Upper lobe of left lung (tissue), 6 donors: ENCODE data around the gene IQSEC1. TPM values are rescaled to one million over a fixed set of nuclear protein-coding genes. Genes with fewer than 3 reads are reported as not detected.
A peak's percentile ranks its signal among the peaks of the same experiment; 100 is the strongest.

Experiments used
- ATAC-seq, 2 donors: fragments of 200-7000 bp; cut with Tn5 transposase; one replicate each; pipeline ENCODE4 v1.9.1; 2022; ENCODE audit warnings: mild to moderate bottlenecking in 2 of 2, moderate library complexity in 2 of 2; ENCODE audit not compliant: low FRiP score in 2 of 2
- DNase-seq, 2 donors: peaks; one replicate each; pipeline ENCODE4 v3.0.0-alpha.2; 2019 to 2020
- H3K27ac ChIP-seq, 4 donors: fragments of 200-600 bp; sonication (generic); one replicate each; pipeline ENCODE4 v1.5.1; 2016 to 2019
- H3K27me3 ChIP-seq, 4 donors: fragments of 200-600 bp; sonication (generic); one replicate each; pipeline ENCODE4 v1.5.1; 2017 to 2019
- H3K36me3 ChIP-seq, 4 donors: fragments of 200-600 bp; sonication (generic); one replicate each; pipeline ENCODE4 v1.5.1; 2016 to 2019
- H3K4me1 ChIP-seq, 4 donors: fragments of 200-600 bp; sonication (generic); one replicate each; pipeline ENCODE4 v1.5.1; 2018 to 2019
- H3K4me3 ChIP-seq, 4 donors: fragments of 200-600 bp; sonication (generic); one replicate each; pipeline ENCODE4 v1.5.1; 2017 to 2019; ENCODE audit warnings: mild to moderate bottlenecking in 2 of 4, moderate library complexity in 1 of 4
- H3K9me3 ChIP-seq, 4 donors: fragments of 200-600 bp; sonication (generic); one replicate each; pipeline ENCODE4 v1.5.1; 2018 to 2019
- EP300 ChIP-seq, 4 donors: sonication (generic); formaldehyde crosslinking; IDR thresholded peaks; one replicate each; pipeline ENCODE4 v1.5.1; 2017; ENCODE audit warnings: antibody characterized with exemption in 4 of 4, control low read depth in 2 of 4
- POLR2A ChIP-seq, 4 donors: fragments of 450-650 bp; IDR thresholded peaks; one replicate each; pipeline ENCODE4 v1.5.1; 2016 to 2017; ENCODE audit warnings: antibody characterized with exemption in 4 of 4, mild to moderate bottlenecking in 2 of 4
- POLR2AphosphoS5 ChIP-seq, 2 donors: sonication (generic); formaldehyde crosslinking; IDR thresholded peaks; one replicate each; pipeline ENCODE4 v1.5.1; 2017; ENCODE audit warnings: antibody characterized with exemption in 2 of 2
- WGBS, 2 donors: methylation state at CpG; one replicate each; pipeline ENCODE4 v1.1.5; 2017 to 2018; 5-methylcytosine and 5-hydroxymethylcytosine counted together
- total RNA-seq, 6 donors: library from RNA; depleted of rRNA in 4 of 6; stranded (reverse); fragments of >200 nt in 4 of 6; gene quantifications; one replicate each; pipeline versions ENCODE4 v1.1.0 to v1.2.1, GENCODE V29; 2016 to 2021
- TF ChIP-seq, protein P1 (sequence below), 6 experiments: fragments of 450-650 bp in 4 of 6; fragments of 200-600 bp in 2 of 6; sonication (generic) in 2 of 6; IDR thresholded peaks; one replicate each; pipeline ENCODE4 v1.5.1; 2016 to 2019; ENCODE audit warnings: antibody characterized with exemption in 6 of 6
- donor health status: DM: no; HTN: no; CAD: no; lungs with moderate emphysema.
- donor health status: DM: no; HTN: yes; CAD: no; lungs with severe emphysema.

The IQSEC1 gene
- total RNA-seq, 6 donors from 2014 or later: 51.1 to 105 (median 81.0) TPM

DNA sequence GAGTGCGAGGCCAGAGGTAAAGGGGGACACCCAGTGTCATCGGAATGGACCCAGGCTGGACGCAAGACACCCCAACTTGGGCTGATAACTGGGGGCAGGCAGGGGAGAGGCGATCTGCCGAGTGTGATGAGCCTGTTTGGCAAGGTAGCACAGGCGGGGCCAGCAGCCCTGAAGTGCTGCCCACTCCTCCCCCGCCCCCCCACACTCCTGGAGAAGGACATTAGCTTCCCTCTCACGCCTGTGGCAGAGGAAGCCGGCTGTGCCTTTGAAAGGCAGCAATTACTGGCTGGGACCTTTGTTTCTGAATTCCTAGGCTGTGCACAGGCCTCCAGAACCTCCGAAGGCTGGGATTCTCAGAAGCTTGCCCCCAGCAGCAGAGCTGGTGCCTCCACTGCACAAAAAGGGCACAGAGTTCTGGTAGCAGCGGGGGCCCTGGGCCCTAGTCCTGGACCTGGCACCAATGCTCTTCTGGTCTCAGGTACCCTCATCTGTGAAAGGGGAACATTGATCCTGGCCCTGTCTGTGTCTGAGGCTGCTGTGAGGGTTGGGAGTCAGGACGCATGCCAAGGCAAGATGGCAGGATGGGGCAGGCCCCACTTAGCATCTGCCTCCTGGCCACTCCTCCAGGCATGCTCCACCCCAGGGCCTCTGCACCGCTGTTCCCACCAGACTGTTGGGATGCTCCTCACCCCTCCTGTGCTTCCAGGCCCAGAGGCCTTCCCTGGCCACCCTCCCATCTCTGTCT is 28.6 kb downstream of the IQSEC1 start:
- DNase-seq (no peak), ATAC-seq (no peak)
- no peaks in the 10 kb centered on the region for H3K36me3 ChIP-seq
- H3K4me1 ChIP-seq: peaks cover 4 to 9% (median 6%) of the 10 kb centered on the region in 4 donors
- no peaks in the 10 kb centered on the region for H3K9me3 ChIP-seq
- H3K4me3 ChIP-seq: no peak overlapping the region
- 83 to 85% methylated on average over 8 to 13 of the region's 13 CpGs for WGBS, 2 donors
- H3K27me3 ChIP-seq: no peaks in the 10 kb centered on the region
- TF ChIP-seq EP300 (IDR thresholded peaks at IDR 0.05) (no peak), POLR2AphosphoS5 (IDR thresholded peaks at IDR 0.05) (no peak), POLR2A (IDR thresholded peaks at IDR 0.05) (no peak)
- TF ChIP-seq, protein P1, sequence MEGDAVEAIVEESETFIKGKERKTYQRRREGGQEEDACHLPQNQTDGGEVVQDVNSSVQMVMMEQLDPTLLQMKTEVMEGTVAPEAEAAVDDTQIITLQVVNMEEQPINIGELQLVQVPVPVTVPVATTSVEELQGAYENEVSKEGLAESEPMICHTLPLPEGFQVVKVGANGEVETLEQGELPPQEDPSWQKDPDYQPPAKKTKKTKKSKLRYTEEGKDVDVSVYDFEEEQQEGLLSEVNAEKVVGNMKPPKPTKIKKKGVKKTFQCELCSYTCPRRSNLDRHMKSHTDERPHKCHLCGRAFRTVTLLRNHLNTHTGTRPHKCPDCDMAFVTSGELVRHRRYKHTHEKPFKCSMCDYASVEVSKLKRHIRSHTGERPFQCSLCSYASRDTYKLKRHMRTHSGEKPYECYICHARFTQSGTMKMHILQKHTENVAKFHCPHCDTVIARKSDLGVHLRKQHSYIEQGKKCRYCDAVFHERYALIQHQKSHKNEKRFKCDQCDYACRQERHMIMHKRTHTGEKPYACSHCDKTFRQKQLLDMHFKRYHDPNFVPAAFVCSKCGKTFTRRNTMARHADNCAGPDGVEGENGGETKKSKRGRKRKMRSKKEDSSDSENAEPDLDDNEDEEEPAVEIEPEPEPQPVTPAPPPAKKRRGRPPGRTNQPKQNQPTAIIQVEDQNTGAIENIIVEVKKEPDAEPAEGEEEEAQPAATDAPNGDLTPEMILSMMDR (IDR thresholded peaks at IDR 0.05): no peak
- H3K27ac ChIP-seq: no peak overlapping the region

DNA sequence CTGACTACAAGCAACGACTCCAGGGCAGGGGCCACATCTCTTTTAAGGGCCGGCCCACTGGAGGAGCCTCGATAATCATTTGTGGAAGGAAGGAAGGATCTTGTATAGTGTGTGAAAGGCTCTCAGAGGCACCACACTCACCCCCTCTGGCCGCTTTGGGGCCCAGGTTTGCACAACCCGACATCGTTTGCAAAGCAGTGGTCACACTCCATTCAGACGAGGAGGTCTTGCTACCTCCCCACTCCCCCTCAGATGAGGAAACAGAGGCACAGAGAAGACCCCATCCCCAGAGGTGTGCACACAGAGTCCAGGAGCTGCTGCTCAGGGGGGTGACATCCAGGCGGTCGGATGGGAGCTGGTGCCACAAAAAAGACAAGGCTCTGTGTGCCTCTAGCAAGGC is 29.6 kb downstream of the IQSEC1 start:
- H3K27me3 ChIP-seq: no peaks in the 10 kb centered on the region
- no peak for TF ChIP-seq POLR2A (IDR thresholded peaks at IDR 0.05)
- TF ChIP-seq, protein P1 (IDR thresholded peaks at IDR 0.05): no peak
- no peak for TF ChIP-seq EP300 (IDR thresholded peaks at IDR 0.05)
- TF ChIP-seq POLR2AphosphoS5 (IDR thresholded peaks at IDR 0.05): no peak
- no peaks in the 10 kb centered on the region for H3K36me3 ChIP-seq
- no peak overlapping the region for H3K27ac ChIP-seq
- no peak for ATAC-seq
- DNase-seq: no peak
- 80 to 84% methylated on average over 9 of the region's 9 CpGs for WGBS, 2 donors
- peaks cover 4 to 9% (median 6%) of the 10 kb centered on the region in 4 donors for H3K4me1 ChIP-seq
- H3K9me3 ChIP-seq: no peaks in the 10 kb centered on the region
- no peak overlapping the region for H3K4me3 ChIP-seq

DNA sequence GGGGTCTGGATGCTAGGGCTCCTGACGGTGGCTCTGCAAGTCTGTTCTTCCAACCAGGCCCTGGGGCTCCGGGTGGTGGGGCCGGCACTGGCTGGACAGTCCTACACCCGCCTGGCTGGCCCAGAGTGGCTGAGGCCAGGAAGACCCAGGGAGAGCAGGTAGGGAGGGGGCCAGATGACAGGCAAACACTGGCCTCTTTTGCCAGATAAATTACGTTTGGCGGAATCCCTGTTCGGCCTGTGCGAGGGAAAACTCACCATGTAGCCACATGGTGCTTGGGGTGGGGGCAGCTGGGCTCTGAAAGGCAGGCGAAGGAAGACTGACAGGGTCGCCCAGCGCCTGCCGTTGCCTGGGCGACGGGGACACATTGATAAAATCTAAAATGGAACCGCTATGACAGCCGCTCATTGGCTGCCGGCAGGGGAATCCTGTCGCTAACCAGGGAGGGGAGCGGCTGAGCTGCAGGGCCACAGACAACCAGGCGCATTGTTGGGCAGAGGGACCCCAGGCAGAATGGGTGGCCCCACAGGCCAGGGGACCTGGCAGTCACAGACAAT is 30.4 kb downstream of the IQSEC1 start:
- Histone ChIP-seq H3K36me3 (no peaks in the 10 kb centered on the region), H3K4me1 (peaks cover 4 to 9% (median 6%) of the 10 kb centered on the region in 4 donors), H3K27me3 (no peaks in the 10 kb centered on the region), H3K4me3 (no peak overlapping the region), H3K9me3 (no peaks in the 10 kb centered on the region), H3K27ac (no peak overlapping the region)
- 86 to 87% methylated on average over 16 to 20 of the region's 20 CpGs for WGBS, 2 donors
- no peak for TF ChIP-seq EP300 (IDR thresholded peaks at IDR 0.05)
- TF ChIP-seq, protein P1 (IDR thresholded peaks at IDR 0.05): no peak
- no peak for TF ChIP-seq POLR2AphosphoS5 (IDR thresholded peaks at IDR 0.05)
- TF ChIP-seq POLR2A (IDR thresholded peaks at IDR 0.05): no peak
- ATAC-seq: no peak
- peak in 1 of 2 donors; percentile 65 for DNase-seq

DNA sequence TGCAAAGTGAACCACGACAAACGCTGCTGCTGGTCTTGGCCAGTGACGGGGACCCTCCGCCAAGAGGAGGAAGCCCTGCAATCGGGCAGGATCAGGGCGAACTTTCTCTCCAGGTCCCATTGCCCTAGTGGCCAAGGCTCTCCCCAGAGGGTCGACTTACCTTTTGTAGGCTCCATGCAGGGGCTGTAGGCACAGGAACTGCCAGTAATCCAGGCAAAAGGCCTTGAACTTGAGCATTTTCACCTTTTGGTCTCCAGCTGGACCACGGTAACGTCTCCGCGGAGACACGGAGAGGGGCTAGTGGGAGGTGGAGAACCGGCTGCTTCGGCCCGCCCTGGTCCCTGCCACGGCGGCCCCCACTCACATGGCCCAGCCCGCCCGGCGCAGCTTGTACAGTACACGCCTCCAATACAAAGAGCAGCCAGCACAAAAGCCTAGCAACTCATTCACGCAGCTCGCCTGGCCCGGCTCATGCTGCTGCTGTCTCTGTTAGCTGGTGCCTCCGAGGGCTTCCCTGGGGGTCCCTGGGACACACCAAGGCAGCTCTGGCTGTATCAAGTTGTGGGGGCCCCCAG is 31.0 kb downstream of the IQSEC1 start:
- TF ChIP-seq, protein P1 (IDR thresholded peaks at IDR 0.05): no peak
- TF ChIP-seq POLR2A (IDR thresholded peaks at IDR 0.05) (no peak), POLR2AphosphoS5 (IDR thresholded peaks at IDR 0.05) (no peak), EP300 (IDR thresholded peaks at IDR 0.05) (no peak)
- Histone ChIP-seq H3K4me3 (no peak overlapping the region), H3K27ac (no peak overlapping the region), H3K9me3 (no peaks in the 10 kb centered on the region), H3K27me3 (no peaks in the 10 kb centered on the region), H3K4me1 (peaks cover 4 to 9% (median 6%) of the 10 kb centered on the region in 4 donors), H3K36me3 (no peaks in the 10 kb centered on the region)
- DNase-seq (peak in 1 of 2 donors; percentile 73), ATAC-seq (no peak)
- 80 to 87% methylated on average over 21 to 25 of the region's 25 CpGs for WGBS, 2 donors
